DOHH2 (cell line): Measurements from ENCODE around the gene CORO1C.

Experiments used
- EZH2phosphoT487 ChIP-seq: fragments of 200-600 bp; sonication (generic); IDR thresholded peaks from 2 replicates; pipeline ENCODE4 v1.6.1; 2017; ENCODE audit warnings: borderline replicate concordance, mild to moderate bottlenecking, antibody characterized with exemption, low read length, moderate library complexity, mixed read lengths
- TF ChIP-seq, protein P1 (sequence below): fragments of 200-600 bp; sonication (generic); IDR thresholded peaks from one replicate; pipeline ENCODE4 v1.5.1; 2014; ENCODE audit warnings: antibody characterized with exemption, mild to moderate bottlenecking, low read depth, low read length; ENCODE audit not compliant: poor library complexity, severe bottlenecking

DNA sequence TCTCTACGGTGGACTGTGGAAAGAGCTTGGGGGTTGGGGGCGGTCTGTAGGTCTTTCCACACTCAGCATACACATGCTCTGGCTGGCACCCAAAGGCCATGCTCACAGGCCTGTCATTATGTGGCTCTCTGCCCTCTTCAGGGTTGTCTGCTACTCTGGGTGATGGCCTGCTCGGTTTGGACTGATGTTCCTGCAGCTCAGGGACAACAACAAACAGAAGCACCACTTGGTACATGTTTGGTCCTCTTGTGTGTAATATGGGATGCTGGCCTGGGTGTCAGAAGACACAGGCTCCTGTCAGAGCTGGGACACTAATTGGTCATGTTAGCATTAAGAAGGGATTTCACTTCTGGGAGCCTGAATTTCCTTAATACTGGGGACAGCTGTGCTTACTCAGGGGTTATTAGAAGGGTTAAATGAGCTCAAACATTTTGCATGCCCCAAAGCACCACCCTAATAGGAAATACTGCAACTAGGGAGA lies 64.9 kb downstream of the CORO1C start:
- TF ChIP-seq, protein P1, sequence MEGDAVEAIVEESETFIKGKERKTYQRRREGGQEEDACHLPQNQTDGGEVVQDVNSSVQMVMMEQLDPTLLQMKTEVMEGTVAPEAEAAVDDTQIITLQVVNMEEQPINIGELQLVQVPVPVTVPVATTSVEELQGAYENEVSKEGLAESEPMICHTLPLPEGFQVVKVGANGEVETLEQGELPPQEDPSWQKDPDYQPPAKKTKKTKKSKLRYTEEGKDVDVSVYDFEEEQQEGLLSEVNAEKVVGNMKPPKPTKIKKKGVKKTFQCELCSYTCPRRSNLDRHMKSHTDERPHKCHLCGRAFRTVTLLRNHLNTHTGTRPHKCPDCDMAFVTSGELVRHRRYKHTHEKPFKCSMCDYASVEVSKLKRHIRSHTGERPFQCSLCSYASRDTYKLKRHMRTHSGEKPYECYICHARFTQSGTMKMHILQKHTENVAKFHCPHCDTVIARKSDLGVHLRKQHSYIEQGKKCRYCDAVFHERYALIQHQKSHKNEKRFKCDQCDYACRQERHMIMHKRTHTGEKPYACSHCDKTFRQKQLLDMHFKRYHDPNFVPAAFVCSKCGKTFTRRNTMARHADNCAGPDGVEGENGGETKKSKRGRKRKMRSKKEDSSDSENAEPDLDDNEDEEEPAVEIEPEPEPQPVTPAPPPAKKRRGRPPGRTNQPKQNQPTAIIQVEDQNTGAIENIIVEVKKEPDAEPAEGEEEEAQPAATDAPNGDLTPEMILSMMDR: no peak
- no peak for TF ChIP-seq EZH2phosphoT487
